CD4-positive, CD25-positive, alpha-beta regulatory T cell (primary cell): ENCODE measurements around the gene YIPF4. TPM values are rescaled to one million over a fixed set of nuclear protein-coding genes. Genes with fewer than 3 reads are reported as not detected.
A peak's percentile ranks its signal among the peaks of the same experiment; 100 is the strongest.

Experiments used
- ATAC-seq, 2 donors: fragments of 150-1000 bp; cut with Tn5 transposase; one replicate each; pipeline ENCODE4 v1.10.0; 2021; ENCODE audit warnings: low read depth in 2 of 2, moderate number of reproducible peaks in 2 of 2, moderate library complexity in 1 of 2
- DNase-seq, 3 donors: peaks; one replicate each; pipeline versions ENCODE4 v3.0.0 to v3.0.0-alpha.2; 2012 to 2022; ENCODE audit warnings: mixed read lengths in 1 of 3
- H3K27ac ChIP-seq: one replicate; pipeline ENCODE4 v1.7.0; 2013; ENCODE audit warnings: mild to moderate bottlenecking, low read length; ENCODE audit not compliant: insufficient read depth, poor library complexity, severe bottlenecking
- H3K27me3 ChIP-seq: one replicate; pipeline ENCODE4 v1.7.0; 2013; ENCODE audit warnings: low read length; ENCODE audit not compliant: control insufficient read depth, insufficient read depth
- H3K36me3 ChIP-seq: one replicate; pipeline ENCODE4 v1.7.0; 2013; ENCODE audit warnings: mild to moderate bottlenecking, low read length, moderate library complexity; ENCODE audit not compliant: control insufficient read depth, insufficient read depth
- H3K4me1 ChIP-seq: 2 replicates; pipeline ENCODE4 v1.7.0; 2013; ENCODE audit warnings: mild to moderate bottlenecking, low read length; ENCODE audit not compliant: insufficient read depth, control insufficient read depth, poor library complexity, severe bottlenecking
- H3K4me3 ChIP-seq: one replicate; pipeline ENCODE4 v1.7.0; 2013; ENCODE audit warnings: low read depth, mild to moderate bottlenecking, low read length, moderate library complexity
- H3K9me3 ChIP-seq, 2 experiments: 1 replicate in 1 of 2; 2 replicates in 1 of 2; pipeline ENCODE4 v1.7.0; 2013; ENCODE audit warnings: low read length in 2 of 2, mild to moderate bottlenecking in 1 of 2, moderate library complexity in 1 of 2; ENCODE audit not compliant: control insufficient read depth in 2 of 2
- H3K27ac Mint-ChIP-seq, 3 donors: one replicate each; pipeline ENCODE4 v1.8.0; 2020 to 2022; ENCODE audit warnings: mild to moderate bottlenecking in 3 of 3, mixed read lengths in 3 of 3, moderate library complexity in 2 of 3
- H3K27me3 Mint-ChIP-seq: one replicate; pipeline ENCODE4 v1.8.0; 2022; ENCODE audit warnings: mild to moderate bottlenecking, mixed read lengths
- H3K36me3 Mint-ChIP-seq: one replicate; pipeline ENCODE4 v1.8.0; 2020; ENCODE audit warnings: mixed read lengths
- H3K4me1 Mint-ChIP-seq, 4 donors: one replicate each; pipeline ENCODE4 v1.8.0; 2020 to 2022; ENCODE audit warnings: mixed read lengths in 4 of 4, mild to moderate bottlenecking in 1 of 4
- H3K4me3 Mint-ChIP-seq, 4 donors: one replicate each; pipeline ENCODE4 v1.8.0; 2020 to 2022; ENCODE audit warnings: mild to moderate bottlenecking in 4 of 4, mixed read lengths in 4 of 4, moderate library complexity in 3 of 4
- H3K9me3 Mint-ChIP-seq, 7 donors: one replicate each; pipeline ENCODE4 v1.8.0; 2020 to 2022; ENCODE audit warnings: mixed read lengths in 7 of 7, mild to moderate bottlenecking in 3 of 7, moderate library complexity in 2 of 7
- polyA plus RNA-seq, 4 donors: library from polyadenylated mRNA; unstranded; fragments of 300-500 nt; fragmentation: Illumina TruSeq; gene quantifications; one replicate each; pipeline ENCODE4 v1.2.3, GENCODE V29; 2021
- total RNA-seq: library from RNA; stranded (reverse); gene quantifications from one replicate; pipeline ENCODE4 v1.2.3, GENCODE V29; 2022

The YIPF4 gene
- 29.2 TPM for total RNA-seq
- 10 to 100 TPM; 14.0 to 23.2 (median 17.2) TPM for polyA plus RNA-seq

DNA sequence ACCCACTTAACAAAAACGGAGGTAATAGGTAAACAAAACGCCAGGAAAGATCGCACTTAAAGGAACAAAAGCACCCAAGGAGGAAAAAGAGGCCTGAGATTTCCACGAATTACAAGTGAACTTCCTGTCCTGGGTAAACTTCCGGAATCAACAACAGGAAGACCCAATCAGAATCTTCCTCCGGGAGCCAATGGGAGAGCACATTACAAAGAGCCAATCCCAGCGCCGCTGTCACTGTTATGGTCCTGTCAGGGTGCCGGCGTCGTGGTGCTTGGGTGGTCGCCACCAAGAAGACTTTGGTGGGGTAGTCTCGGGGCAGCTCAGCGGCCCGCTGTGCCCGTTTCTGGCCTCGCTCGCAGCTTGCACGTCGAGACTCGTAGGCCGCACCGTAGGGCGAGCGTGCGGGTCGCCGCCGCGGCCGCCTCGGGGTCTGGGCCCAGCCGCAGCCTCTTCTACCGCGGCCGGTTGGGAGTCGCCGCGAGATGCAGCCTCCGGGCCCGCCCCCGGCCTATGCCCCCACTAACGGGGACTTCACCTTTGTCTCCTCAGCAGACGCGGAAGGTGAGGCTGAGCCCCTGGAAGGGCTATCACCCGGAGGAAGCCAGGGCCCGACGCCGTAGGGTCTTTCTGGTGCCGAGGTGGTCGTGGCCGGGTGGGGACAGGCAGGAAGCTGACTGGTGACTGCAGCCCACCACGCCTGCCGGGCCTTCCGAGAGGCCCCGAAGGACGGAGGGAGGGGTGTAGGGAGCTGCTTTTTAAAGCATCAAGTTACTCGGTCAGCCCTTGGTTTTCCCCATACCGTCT is at the start of gene YIPF4:
Gene YIPF4, plus strand, starts transcription at position 231 of the 804 bp plus-strand sequence. Its CDS starts 252 bp downstream, at position 483.
- Mint-ChIP-seq H3K9me3 (no peaks in the 10 kb centered on the region), H3K27me3 (peaks cover 12% of the 10 kb centered on the region), H3K4me1 (peaks cover 5 to 45% (median 22%) of the 10 kb centered on the region in 4 donors), H3K36me3 (peaks cover 8% of the 10 kb centered on the region), H3K4me3 (peak within 1 kb of the TSS; percentile 92 to 100 (median 94)), H3K27ac (peak within 1 kb of the TSS; percentile 89 to 96 (median 94))
- Histone ChIP-seq H3K36me3 (peaks cover 4% of the 10 kb centered on the region), H3K9me3 (no peaks in the 10 kb centered on the region), H3K4me1 (peaks cover 29% of the 10 kb centered on the region), H3K4me3 (peak within 1 kb of the TSS; percentile 93), H3K27ac (peak within 1 kb of the TSS; percentile 81), H3K27me3 (no peaks in the 10 kb centered on the region)
- peak; percentile 95 to 97 for ATAC-seq
- peak; percentile 81 to 92 (median 89) for DNase-seq

DNA sequence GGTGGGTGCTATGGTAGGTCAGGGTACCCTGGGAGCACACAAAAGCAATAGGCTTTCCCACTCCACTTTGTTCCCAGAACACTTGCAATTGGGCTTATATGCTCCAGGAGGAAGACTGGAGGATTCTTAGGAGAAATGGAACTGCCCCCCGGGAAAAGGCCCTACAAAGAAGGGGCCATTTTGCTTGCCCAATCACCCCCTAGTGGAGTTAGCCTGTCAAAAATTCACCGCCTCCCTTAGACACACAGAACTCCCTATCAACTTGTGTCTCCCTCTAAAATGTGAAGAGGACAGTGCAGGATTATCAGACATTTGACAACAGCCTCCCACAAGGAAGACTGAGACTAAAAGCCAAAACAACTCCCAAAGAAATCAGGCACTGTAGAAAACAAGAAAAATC is 49.5 kb upstream of the YIPF4 start:
- Histone ChIP-seq H3K27me3 (no peaks in the 10 kb centered on the region), H3K9me3 (no peaks in the 10 kb centered on the region), H3K36me3 (peaks cover 5% of the 10 kb centered on the region), H3K27ac (no peak overlapping the region), H3K4me3 (no peak overlapping the region), H3K4me1 (no peaks in the 10 kb centered on the region)
- DNase-seq (no peak), ATAC-seq (no peak)
- Mint-ChIP-seq H3K27ac (no peak overlapping the region), H3K9me3 (no peaks in the 10 kb centered on the region), H3K4me3 (no peak overlapping the region), H3K4me1 (peaks cover 0 to 8% (median 4%) of the 10 kb centered on the region in 4 donors), H3K36me3 (peaks cover 15% of the 10 kb centered on the region), H3K27me3 (no peaks in the 10 kb centered on the region)

DNA sequence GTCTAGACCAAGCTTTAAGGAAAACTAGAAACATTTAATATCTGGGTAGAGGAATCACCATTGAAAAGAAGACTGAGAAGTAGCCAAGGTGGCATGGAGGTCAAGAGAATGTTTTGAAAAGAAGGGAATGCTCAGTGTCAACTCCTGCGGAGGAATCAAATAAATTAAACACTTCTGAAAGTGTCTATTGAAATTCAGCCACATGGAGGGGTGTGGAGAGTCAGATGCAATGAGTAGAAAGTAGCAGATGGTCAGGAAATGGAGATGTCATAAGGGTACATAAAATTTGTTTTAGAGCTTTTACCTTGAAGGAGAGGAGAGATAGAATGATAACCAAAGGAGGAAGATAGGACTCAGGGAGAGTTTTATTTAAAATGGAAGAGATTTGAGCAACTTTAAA is 48.1 kb upstream of the YIPF4 start:
- H3K4me1 Mint-ChIP-seq = peaks cover 0 to 8% (median 4%) of the 10 kb centered on the region in 4 donors
- no peak for ATAC-seq
- peaks cover 7% of the 10 kb centered on the region for H3K36me3 Mint-ChIP-seq
- Histone ChIP-seq H3K27ac (no peak overlapping the region), H3K36me3 (no peaks in the 10 kb centered on the region), H3K4me3 (no peak overlapping the region), H3K4me1 (no peaks in the 10 kb centered on the region), H3K9me3 (no peaks in the 10 kb centered on the region), H3K27me3 (no peaks in the 10 kb centered on the region)
- no peaks in the 10 kb centered on the region for H3K27me3 Mint-ChIP-seq
- peaks cover 0 to 1% (median 0%) of the 10 kb centered on the region in 7 donors for H3K9me3 Mint-ChIP-seq
- no peak for DNase-seq
- no peak overlapping the region for H3K4me3 Mint-ChIP-seq
- peak overlapping the region in 1 of 3 donors; percentile 63 for H3K27ac Mint-ChIP-seq

DNA sequence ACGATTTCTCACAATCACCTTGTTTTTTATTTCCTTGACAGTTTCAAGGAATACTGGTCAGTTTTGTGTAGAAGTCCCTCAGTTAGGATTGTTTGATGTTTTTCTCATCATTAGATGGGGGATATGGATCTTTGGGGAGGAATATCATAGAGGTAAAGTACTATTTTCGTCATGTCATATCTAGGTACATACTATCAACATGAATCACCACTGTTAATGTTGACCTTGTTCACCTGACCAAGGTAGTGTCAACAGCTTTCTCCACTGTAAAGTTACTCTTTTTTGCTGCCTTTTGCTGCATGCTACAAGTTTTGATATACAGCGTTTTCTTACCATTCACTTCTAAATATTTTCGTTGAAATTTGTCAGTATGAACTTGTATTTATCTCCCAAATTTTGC is 45.7 kb upstream of the YIPF4 start:
- H3K9me3 Mint-ChIP-seq = peaks cover 0 to 1% (median 0%) of the 10 kb centered on the region in 7 donors
- no peaks in the 10 kb centered on the region for H3K27me3 Mint-ChIP-seq
- no peaks in the 10 kb centered on the region for H3K9me3 ChIP-seq
- H3K4me3 Mint-ChIP-seq = no peak overlapping the region
- no peak overlapping the region for H3K27ac ChIP-seq
- no peaks in the 10 kb centered on the region for H3K4me1 ChIP-seq
- DNase-seq (no peak), ATAC-seq (no peak)
- no peaks in the 10 kb centered on the region for H3K36me3 ChIP-seq
- H3K27me3 ChIP-seq = no peaks in the 10 kb centered on the region
- no peak overlapping the region for H3K4me3 ChIP-seq
- H3K4me1 Mint-ChIP-seq = peaks cover 0 to 8% (median 3%) of the 10 kb centered on the region in 4 donors
- H3K27ac Mint-ChIP-seq = no peak overlapping the region
- H3K36me3 Mint-ChIP-seq = peaks cover 3% of the 10 kb centered on the region

DNA sequence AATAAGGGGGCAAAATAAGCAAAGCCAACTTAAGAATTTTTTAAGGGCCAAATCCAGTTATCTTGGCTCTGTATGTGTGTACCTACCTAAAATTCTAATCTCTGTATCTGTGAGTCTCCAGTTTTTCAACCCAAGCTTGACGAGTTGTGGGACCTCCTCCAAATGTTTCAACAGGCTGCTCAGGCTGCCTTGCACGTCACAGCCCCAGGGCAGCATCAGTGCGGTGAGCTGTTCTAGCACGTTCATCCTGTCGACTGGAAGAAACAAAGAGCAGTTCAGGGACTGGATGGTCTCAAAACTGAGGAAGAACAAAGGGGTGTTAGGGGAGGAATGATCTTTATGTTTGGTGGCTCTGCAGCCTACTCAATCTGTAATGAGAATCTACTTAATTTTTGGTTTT is 42.4 kb upstream of the YIPF4 start:
- no peaks in the 10 kb centered on the region for H3K9me3 ChIP-seq

DNA sequence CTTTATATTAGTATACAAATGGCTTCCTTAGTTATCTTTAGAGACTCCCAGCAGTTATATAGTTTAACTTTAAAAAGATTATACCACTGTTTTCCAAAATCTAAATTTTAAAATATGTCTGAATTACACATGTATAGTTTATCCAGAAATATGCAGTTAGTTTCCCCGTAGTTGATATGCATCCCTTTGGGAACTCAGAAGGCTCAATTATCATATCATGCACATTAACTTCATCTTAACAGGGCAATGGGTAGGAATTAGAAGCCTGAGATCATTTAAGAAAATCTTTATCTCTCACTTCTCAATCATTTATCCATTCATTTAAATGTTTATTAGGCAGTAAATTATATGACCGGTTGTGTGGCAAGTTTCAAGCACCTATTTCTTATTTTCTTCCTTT is 40.2 kb upstream of the YIPF4 start:
- Mint-ChIP-seq H3K27ac (no peak overlapping the region), H3K27me3 (no peaks in the 10 kb centered on the region), H3K36me3 (no peaks in the 10 kb centered on the region), H3K4me3 (no peak overlapping the region), H3K4me1 (peaks cover 0 to 3% (median 0%) of the 10 kb centered on the region in 4 donors), H3K9me3 (peaks cover 0 to 4% (median 0%) of the 10 kb centered on the region in 7 donors)
- DNase-seq (no peak), ATAC-seq (no peak)
- Histone ChIP-seq H3K27ac (no peak overlapping the region), H3K27me3 (no peaks in the 10 kb centered on the region), H3K4me1 (no peaks in the 10 kb centered on the region), H3K9me3 (no peaks in the 10 kb centered on the region), H3K36me3 (no peaks in the 10 kb centered on the region), H3K4me3 (no peak overlapping the region)

More for the DNA sequence above, 42.4 kb upstream of the YIPF4 start:
- Mint-ChIP-seq H3K27me3 (no peaks in the 10 kb centered on the region), H3K36me3 (no peaks in the 10 kb centered on the region), H3K4me3 (no peak overlapping the region), H3K27ac (no peak overlapping the region), H3K9me3 (peaks cover 0 to 4% (median 0%) of the 10 kb centered on the region in 7 donors), H3K4me1 (peaks cover 0 to 3% (median 0%) of the 10 kb centered on the region in 4 donors)
- Histone ChIP-seq H3K27me3 (no peaks in the 10 kb centered on the region), H3K36me3 (no peaks in the 10 kb centered on the region), H3K27ac (no peak overlapping the region), H3K4me3 (no peak overlapping the region), H3K4me1 (no peaks in the 10 kb centered on the region)
- ATAC-seq (no peak), DNase-seq (no peak)

DNA sequence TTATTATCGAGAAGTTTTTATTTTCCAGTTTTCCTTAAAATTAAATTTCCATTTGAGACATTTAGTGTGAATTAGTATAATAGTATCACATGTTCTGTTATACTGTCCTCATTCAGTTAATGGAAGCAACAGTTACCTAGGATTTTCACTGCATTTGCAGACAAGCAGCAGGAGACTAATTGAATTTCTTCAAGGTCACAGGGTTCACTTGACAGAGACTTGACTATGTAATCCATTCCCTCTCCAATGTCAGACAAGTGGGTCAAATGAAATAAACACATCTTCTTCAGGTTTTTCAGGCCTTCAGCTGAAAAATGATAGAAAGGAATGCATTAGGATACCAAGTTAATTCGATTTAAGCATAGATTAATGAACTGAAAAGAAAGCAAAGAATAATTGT is 39.7 kb upstream of the YIPF4 start:
- Mint-ChIP-seq H3K4me3 (no peak overlapping the region), H3K36me3 (no peaks in the 10 kb centered on the region), H3K27me3 (no peaks in the 10 kb centered on the region), H3K27ac (no peak overlapping the region), H3K4me1 (no peaks in the 10 kb centered on the region), H3K9me3 (peaks cover 0 to 4% (median 0%) of the 10 kb centered on the region in 7 donors)
- H3K27ac ChIP-seq = no peak overlapping the region
- DNase-seq = no peak
- no peaks in the 10 kb centered on the region for H3K9me3 ChIP-seq
- no peaks in the 10 kb centered on the region for H3K36me3 ChIP-seq
- no peaks in the 10 kb centered on the region for H3K27me3 ChIP-seq
- no peak overlapping the region for H3K4me3 ChIP-seq
- no peak for ATAC-seq
- H3K4me1 ChIP-seq = no peaks in the 10 kb centered on the region

DNA sequence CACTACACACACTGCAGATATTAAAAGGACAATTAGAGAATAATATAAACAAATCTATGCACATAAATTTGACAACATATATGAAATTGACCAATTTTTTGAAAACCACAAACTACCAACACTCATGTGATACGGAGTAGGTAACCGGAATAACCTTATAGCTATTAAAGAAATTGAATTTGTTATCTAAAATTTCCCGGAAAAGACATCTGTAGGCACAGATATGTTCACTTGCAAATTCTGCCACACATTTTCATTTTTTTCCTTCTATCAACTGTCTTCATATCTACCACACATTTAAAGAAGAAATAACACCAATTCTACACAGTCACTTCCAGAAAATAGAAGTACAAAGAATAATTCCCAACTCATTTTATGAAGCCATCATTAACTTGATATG is 35.4 kb upstream of the YIPF4 start:
- H3K27me3 ChIP-seq = no peaks in the 10 kb centered on the region
- H3K4me3 ChIP-seq = no peak overlapping the region
- Mint-ChIP-seq H3K4me1 (no peaks in the 10 kb centered on the region), H3K9me3 (peaks cover 0 to 2% (median 0%) of the 10 kb centered on the region in 7 donors), H3K27me3 (no peaks in the 10 kb centered on the region), H3K36me3 (no peaks in the 10 kb centered on the region), H3K27ac (no peak overlapping the region), H3K4me3 (no peak overlapping the region)
- H3K4me1 ChIP-seq = no peaks in the 10 kb centered on the region
- H3K27ac ChIP-seq = no peak overlapping the region
- no peaks in the 10 kb centered on the region for H3K36me3 ChIP-seq
- no peak for ATAC-seq
- no peaks in the 10 kb centered on the region for H3K9me3 ChIP-seq
- no peak for DNase-seq
